ES-I3 (cell line): ENCODE results near the gene STOX2.

Source experiments
- H3K36me3 ChIP-seq: 2 replicates; pipeline ENCODE4 v1.6.1; 2013; ENCODE audit warnings: mild to moderate bottlenecking, low read length, control low read depth, moderate library complexity; ENCODE audit not compliant: insufficient read depth
- H3K4me1 ChIP-seq: 2 replicates; pipeline ENCODE4 v1.6.1; 2013; ENCODE audit warnings: mild to moderate bottlenecking, control low read depth, low read length; ENCODE audit not compliant: insufficient read depth
- H3K9ac ChIP-seq: 2 replicates; pipeline ENCODE4 v1.6.1; 2013; ENCODE audit warnings: low read depth, mild to moderate bottlenecking, low read length, moderate library complexity
- H3K9me3 ChIP-seq: 2 replicates; pipeline ENCODE4 v1.6.1; 2013; ENCODE audit warnings: mild to moderate bottlenecking, low read length, moderate library complexity; ENCODE audit not compliant: control insufficient read depth, insufficient read depth

Gene STOX2

DNA sequence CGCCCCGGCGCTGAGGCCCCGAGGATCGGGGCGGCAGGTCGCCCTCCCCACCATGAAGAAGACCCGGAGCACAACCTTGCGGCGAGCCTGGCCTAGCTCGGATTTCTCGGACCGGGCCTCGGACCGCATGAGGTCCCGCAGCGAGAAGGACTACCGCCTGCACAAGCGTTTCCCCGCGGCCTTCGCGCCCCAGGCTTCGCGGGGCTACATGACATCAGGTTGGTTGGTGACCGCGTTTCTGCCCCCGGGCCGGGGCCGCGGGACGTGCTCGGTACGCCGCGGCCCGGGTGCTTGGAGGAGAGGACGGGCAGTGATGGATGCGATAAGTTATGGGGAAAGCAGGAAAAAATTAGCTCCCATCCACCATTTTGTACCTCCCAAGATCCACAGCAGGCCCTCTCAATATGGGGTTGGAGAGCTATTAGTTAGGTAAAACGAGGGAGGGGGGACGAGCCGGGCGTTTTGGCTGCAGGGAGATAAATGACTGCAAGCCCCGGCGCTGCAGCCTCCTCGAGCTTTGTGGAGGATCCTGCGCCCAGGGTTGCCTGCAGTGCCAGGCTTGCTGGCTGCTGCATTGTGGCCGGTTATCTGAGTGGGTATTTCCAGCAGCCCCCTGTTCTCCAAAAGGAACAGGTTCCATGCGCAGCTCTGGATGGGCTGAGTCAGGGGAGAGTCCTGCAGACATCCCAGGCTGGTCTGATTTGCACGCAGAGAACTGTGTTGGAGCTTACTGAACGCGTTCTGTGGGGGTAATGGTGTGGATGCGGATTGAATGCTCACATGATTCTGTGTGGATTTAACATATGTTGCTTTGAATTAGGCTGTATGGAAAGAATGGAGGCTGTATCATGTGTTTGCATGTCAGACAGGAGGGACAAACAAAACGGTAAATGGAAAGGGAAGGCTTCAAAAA is 1.9 kb downstream of the STOX2 start:
- H3K4me1 ChIP-seq: no peaks in the 10 kb centered on the region
- peak overlapping the region; percentile 64 for H3K9ac ChIP-seq
- no peaks in the 10 kb centered on the region for H3K36me3 ChIP-seq
- H3K9me3 ChIP-seq: peaks cover 10% of the 10 kb centered on the region

DNA sequence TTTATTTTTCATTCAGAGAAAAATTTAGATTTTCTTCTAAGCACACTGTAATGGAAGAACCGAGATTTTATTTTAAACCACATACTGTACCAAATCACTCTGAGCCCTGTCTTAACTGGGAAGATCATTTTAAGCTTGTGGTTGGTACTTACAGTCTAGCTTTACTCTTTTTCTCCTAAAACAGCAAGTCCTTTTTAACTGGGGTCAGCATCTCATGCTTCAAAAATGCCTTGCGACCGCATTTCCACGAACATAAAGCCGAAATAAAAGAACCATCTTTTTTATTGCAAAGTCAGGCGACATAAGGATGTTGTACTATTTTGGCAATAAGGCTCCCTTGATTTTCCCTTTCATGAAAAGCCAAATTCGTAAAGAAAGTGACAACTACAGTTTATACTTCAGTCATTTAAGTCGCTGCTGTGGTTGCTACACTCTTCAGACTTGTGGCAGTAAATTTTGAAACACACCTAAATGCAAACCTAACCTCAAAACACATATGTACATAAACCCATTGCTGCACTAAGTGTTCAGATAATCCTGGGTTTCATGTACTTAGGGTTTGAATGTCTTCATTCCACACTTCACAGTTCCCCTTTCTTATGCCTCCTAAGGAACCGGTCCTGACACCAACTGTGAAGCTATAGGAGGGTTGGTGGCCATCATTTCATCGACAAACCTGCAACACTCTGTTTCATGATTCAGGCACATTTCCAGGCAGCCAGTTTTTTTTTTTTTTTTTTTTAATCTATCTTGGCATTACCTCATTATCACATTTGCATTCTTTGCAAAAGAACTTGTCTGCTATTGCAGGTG is 3.0 kb downstream of the STOX2 start:
- Histone ChIP-seq H3K9ac (peak overlapping the region; percentile 64), H3K36me3 (no peaks in the 10 kb centered on the region), H3K9me3 (peaks cover 10% of the 10 kb centered on the region), H3K4me1 (no peaks in the 10 kb centered on the region)

DNA sequence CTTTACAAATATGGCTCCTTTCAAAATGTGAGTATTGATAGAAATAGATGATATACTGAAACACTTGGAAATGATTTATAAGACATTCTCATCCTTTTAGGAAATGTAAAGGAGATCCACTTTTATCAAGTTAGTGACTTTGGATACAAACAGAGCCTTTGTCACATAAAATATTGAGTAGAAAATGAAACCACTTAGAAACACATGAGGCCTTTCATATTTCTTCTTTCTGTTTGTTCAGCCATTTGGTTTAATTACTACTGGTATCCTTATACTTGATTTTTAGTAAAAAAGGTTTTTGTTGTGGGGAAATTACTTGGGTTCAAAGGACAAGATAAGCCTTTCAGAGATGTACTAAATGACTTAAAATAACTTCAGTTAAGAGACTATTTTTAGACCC is 4.1 kb downstream of the STOX2 start:
- Histone ChIP-seq H3K4me1 (no peaks in the 10 kb centered on the region), H3K36me3 (no peaks in the 10 kb centered on the region), H3K9ac (no peak overlapping the region), H3K9me3 (no peaks in the 10 kb centered on the region)

DNA sequence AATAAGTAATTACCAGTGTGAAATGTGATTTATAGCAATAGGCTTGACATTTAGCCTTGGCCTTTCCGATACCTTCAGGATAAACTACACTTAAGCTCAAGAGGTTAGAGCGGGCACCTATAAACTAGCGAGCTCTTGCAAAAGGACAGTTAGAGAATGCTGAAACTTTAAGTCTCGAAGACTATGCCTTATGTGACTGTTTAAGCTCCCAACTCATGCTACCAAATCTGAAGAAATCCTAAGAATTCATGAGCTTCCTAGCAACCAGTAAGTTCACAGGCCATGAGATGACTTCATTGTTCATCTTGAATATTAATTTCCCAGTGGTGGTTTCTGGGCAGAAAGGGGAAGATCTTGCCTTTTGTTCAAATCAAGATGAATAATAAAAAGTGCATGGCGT is 4.7 kb downstream of the STOX2 start:
- no peaks in the 10 kb centered on the region for H3K9me3 ChIP-seq
- H3K4me1 ChIP-seq: no peaks in the 10 kb centered on the region
- H3K36me3 ChIP-seq: no peaks in the 10 kb centered on the region
- no peak overlapping the region for H3K9ac ChIP-seq

DNA sequence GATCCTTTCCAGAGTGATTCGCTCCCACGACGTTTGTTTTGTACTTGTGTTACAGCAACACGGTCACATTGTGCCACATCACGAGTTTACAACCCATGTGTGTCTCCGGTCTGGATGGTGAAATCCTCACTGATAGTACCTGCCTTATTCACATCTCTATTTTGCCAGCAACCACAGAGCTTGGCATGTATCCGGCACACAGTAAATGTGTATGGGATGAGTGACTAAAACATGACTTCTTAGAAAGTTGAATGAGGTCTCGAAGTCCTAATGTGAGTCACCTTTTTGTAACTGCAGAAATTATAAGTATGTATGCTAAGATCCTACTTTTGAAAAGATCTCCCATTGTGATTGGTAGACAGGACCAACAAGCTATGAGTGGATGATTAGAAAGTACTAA is 7.5 kb downstream of the STOX2 start:
- Histone ChIP-seq H3K36me3 (no peaks in the 10 kb centered on the region), H3K9me3 (no peaks in the 10 kb centered on the region), H3K9ac (no peak overlapping the region), H3K4me1 (no peaks in the 10 kb centered on the region)

DNA sequence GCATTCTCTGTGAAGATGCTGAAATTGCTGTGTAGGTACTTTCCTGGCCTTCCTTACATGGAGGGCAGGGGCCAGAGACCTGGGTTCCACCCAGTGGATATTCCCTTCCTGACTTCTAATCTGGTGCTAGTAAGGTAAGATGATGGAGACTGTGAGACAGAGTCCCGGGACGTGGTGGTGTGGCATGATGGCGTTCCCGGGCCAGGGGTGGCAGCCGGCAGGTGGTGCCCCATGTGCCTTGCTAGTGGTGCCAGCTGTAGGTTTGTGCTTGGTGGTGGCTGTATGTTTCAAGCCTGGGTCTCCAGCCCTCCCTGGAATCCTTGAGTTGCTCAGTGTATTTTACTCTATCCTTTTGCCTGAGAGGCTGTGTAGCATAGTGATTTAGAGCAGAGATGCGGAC is 10.9 kb downstream of the STOX2 start:
- Histone ChIP-seq H3K9ac (no peak overlapping the region), H3K4me1 (no peaks in the 10 kb centered on the region; the same call in 1 of the 2 replicates), H3K9me3 (no peaks in the 10 kb centered on the region), H3K36me3 (no peaks in the 10 kb centered on the region)

DNA sequence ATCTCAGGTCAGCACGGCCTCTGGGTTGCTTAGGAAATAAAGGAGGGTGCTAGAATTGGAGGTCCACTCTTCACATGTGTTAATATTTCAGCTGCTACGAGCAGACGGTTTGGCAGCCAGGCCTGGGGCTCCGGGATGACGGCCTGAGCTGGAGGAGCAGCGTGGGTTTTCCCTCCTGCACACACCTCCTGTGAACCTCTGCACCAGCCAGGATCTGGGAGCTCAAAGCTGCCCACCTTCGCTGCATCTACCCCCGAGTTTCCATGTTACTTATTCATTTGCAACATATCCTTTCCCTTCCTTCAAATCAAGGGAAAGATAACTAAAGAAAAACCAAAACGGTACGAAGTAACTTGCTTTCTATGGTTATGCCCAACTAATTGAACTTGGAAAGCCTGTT is 13.6 kb downstream of the STOX2 start:
- Histone ChIP-seq H3K4me1 (no peaks in the 10 kb centered on the region; the same call in 1 of the 2 replicates), H3K9ac (no peak overlapping the region), H3K36me3 (no peaks in the 10 kb centered on the region), H3K9me3 (no peaks in the 10 kb centered on the region)

DNA sequence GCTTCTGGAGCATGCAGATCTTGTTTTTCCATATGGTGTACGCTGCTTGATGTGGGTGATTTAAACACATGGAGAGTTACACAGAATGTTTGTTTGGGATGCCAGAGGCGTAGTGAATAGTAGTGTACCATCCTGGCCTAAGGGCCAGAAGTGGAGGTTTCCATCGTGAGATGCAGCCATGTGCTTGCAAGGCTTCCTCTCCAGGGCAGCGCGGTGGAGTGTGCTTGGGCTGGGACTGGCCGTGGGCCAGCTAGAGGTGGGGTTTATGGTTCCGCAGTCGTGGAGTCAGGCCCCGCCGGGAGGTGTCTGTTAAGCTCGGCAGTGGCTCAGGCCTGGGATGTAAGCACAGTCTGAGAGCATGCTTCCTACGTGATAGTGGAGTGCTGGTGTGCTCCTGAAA is 14.0 kb downstream of the STOX2 start:
- H3K9ac ChIP-seq: no peak overlapping the region

DNA sequence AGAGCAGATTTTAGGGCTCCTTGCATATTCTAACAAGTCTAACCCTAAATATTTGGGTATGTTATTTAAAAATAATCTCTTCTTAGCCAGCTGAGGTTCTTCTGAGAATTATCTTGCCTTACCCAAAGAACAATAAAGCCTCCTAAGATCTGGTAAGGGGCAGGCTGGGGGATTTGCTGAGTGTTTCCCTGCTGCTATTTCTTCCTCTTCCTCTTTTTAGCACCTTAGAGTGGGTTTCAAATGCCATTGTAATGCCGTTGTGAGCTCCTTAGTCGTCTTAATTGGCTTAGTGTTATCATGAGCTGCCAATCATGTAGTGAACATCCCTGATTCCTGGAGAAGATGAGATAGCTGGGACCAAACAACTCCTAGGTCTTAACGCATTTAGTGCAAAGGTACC is 15.4 kb downstream of the STOX2 start:
- Histone ChIP-seq H3K36me3 (no peaks in the 10 kb centered on the region), H3K9ac (no peak overlapping the region), H3K4me1 (no peaks in the 10 kb centered on the region; the same call in 1 of the 2 replicates), H3K9me3 (no peaks in the 10 kb centered on the region)

More for the DNA sequence above, 14.0 kb downstream of the STOX2 start:
- no peaks in the 10 kb centered on the region; the same call in 1 of the 2 replicates for H3K4me1 ChIP-seq
- no peaks in the 10 kb centered on the region for H3K36me3 ChIP-seq
- no peaks in the 10 kb centered on the region for H3K9me3 ChIP-seq

DNA sequence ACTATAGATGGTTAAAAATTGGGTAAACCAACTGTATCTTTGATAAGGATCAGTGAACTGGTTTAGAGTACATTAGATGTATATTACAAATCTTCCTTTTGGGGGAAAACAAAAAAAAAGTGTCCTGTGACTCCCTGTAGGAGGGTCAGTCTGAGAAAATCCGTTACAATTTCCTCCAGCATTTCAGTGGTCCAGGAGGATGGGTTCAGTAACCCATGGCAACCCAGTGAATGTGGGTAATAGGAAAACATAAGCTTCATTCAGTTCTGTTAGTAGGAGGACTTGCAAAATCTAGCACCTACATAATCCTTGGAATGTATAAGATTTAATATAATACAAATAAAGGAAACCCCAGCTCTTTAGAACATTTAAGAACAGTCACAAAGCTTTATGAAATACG is 16.2 kb downstream of the STOX2 start:
- H3K9ac ChIP-seq: no peak overlapping the region
- H3K36me3 ChIP-seq: no peaks in the 10 kb centered on the region
- H3K9me3 ChIP-seq: no peaks in the 10 kb centered on the region
- no peaks in the 10 kb centered on the region; the same call in 1 of the 2 replicates for H3K4me1 ChIP-seq

DNA sequence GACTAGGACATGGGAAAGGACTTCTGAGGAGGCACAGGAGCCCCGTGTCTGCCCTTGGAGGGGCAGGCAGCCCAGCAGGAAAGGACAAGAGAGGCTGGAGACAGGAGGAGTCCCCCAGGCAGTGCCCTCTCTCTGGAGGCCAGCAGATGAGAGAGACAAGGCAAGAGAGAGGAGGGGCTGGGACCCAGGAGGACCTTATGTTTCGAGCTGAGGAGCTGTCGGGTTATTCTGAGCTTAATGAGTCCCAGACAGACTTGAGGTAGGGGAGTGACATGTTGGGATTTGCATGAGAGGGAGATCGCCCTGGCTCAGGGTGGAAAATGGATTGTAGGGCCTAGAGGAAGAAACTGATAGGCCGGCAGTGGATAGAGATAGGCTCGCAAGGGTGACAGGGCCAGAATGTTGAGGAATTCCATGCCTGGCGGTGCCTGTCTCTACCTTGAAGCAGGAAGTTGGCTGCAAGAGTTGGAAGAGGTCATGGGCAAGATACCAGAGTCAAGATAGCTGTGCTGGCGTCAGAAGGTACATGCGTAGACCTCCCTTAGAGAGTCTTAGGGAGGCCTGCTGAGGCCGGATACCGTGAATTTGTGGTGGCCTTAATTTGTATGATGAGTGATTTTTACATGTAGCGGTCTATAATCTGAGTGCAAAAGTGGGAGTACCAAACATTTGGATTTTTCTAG is 19.4 kb downstream of the STOX2 start:
- no peak overlapping the region for H3K9ac ChIP-seq
- H3K36me3 ChIP-seq: no peaks in the 10 kb centered on the region; the same call in 1 of the 2 replicates
- H3K9me3 ChIP-seq: no peaks in the 10 kb centered on the region
- H3K4me1 ChIP-seq: no peaks in the 10 kb centered on the region

DNA sequence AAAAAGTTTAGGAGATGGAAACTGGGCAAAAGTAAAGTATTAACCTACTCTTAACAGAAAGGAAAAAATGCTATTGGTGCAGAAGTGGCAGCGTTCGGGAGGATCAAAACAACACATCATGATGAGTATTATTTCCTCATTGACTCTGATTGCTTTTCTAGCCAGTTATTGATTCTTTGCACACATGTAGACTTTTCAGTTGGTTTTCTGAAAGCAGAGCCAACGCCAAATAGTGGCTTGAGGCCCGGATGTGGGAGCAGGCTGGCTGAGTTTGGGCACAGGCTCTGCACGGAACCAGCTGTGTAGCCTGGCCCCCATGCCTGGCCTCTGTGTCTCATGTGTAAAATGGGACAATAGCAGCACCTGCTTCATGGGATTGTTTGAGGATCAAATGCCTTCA is 21.8 kb downstream of the STOX2 start:
- H3K9ac ChIP-seq: no peak overlapping the region
- no peaks in the 10 kb centered on the region; the same call in 1 of the 2 replicates for H3K36me3 ChIP-seq
- no peaks in the 10 kb centered on the region for H3K9me3 ChIP-seq
- H3K4me1 ChIP-seq: no peaks in the 10 kb centered on the region

DNA sequence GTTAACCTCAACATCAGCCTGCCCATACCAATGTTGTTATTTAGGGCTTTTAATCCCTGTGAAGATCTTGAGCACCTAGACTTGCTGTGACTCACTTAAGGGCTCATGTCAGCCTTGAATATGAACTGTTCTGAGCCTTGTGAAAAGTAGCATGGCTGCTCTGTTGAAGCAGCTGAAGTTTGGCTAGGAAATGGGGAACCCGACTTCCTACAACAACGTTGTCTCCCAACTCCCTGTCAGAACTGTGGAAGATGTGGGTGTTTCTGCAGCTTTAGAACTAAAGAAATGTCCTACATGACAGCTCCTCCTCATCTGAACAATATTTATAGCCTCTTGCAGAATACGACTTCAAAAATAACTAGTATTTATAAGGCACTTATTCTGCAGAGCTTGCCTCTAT is 27.5 kb downstream of the STOX2 start:
- Histone ChIP-seq H3K9ac (no peak overlapping the region), H3K36me3 (no peaks in the 10 kb centered on the region; the same call in 1 of the 2 replicates), H3K4me1 (peaks cover 32% of the 10 kb centered on the region), H3K9me3 (no peaks in the 10 kb centered on the region)

DNA sequence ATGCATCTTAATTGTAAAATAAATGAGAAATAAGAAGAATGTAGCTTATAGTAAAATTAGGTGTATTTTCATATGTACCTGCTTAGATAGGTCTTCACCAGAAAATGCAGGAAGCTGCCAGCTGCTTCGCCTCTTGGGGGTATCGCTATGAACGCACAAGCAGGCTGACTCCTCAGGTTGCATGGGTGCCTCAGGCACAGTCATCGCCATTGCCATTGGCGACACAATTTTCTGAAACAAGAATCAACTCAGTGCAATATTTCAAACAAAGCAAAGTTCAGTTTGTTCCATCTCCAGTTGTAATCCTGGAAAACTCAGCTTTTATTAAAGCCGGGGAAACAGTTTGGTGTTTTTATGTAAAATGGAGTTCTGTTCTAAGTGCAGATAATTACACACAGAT is 29.7 kb downstream of the STOX2 start:
- peaks cover 32% of the 10 kb centered on the region for H3K4me1 ChIP-seq
- H3K9ac ChIP-seq: no peak overlapping the region
- H3K9me3 ChIP-seq: no peaks in the 10 kb centered on the region
- no peaks in the 10 kb centered on the region for H3K36me3 ChIP-seq
